HFF-Myc (cell line): ENCODE data around the gene ARL6.

Source experiments
- DNase-seq: peaks from one replicate; pipeline ENCODE4 v3.0.0-alpha.2; 2011; ENCODE audit warnings: low read depth; ENCODE audit errors: extremely low read depth
- H3K4me3 ChIP-seq: replicated peaks from 2 replicates; pipeline ENCODE4 v1.5.1; 2011; ENCODE audit warnings: low read depth, mild to moderate bottlenecking, control low read depth, low read length
- CTCF ChIP-seq: IDR thresholded peaks from 2 replicates; pipeline ENCODE4 v1.5.1; 2012; ENCODE audit warnings: mild to moderate bottlenecking, low read depth, low read length, control low read depth; ENCODE audit errors: missing control alignments

Gene ARL6

GRCh38 chr3:97839944-97840343 is 75.4 kb downstream of the ARL6 start:
- no peak for TF ChIP-seq CTCF

GRCh38 chr3:97841304-97841703 is 76.7 kb downstream of the ARL6 start:
- DNase-seq = no peak
- no peak for TF ChIP-seq CTCF
- H3K4me3 ChIP-seq = no peak overlapping the region

More at GRCh38 chr3:97839944-97840343, 75.4 kb downstream of the ARL6 start:
- no peak overlapping the region for H3K4me3 ChIP-seq
- no peak for DNase-seq

GRCh38 chr3:97841956-97842355 is 77.4 kb downstream of the ARL6 start:
- H3K4me3 ChIP-seq = no peak overlapping the region
- no peak for TF ChIP-seq CTCF
- DNase-seq = no peak

GRCh38 chr3:97848779-97849178 is 84.2 kb downstream of the ARL6 start:
- no peak for TF ChIP-seq CTCF
- no peak overlapping the region for H3K4me3 ChIP-seq
- no peak for DNase-seq
